GM10248 (cell line): ENCODE data around the gene AK9.

Experiments
- CTCF ChIA-PET: fragments of 300-600 bp; sonication (Branson Sonifier 250); formaldehyde crosslinking; extraction: SDS; loops from one replicate; lab custom pipeline; 2021; ENCODE audit warnings: antibody characterized with exemption; lab: Yijun Ruan, JAX
- POLR2A ChIA-PET: fragments of 350-650 bp; sonication (Branson Sonifier 250); formaldehyde crosslinking; extraction: SDS; loops from one replicate; lab custom pipeline; 2020; ENCODE audit warnings: antibody characterized with exemption; lab: Yijun Ruan, JAX
- DNase-seq: peaks from one replicate; pipeline ENCODE4 v3.0.0; 2012; ENCODE audit errors: extremely low spot score
- CTCF ChIP-seq: IDR thresholded peaks from 2 replicates; pipeline ENCODE4 v1.5.1; 2012; ENCODE audit warnings: mild to moderate bottlenecking, low read depth; ENCODE audit errors: extremely low read depth, missing control alignments, control extremely low read depth

Gene AK9

DNA sequence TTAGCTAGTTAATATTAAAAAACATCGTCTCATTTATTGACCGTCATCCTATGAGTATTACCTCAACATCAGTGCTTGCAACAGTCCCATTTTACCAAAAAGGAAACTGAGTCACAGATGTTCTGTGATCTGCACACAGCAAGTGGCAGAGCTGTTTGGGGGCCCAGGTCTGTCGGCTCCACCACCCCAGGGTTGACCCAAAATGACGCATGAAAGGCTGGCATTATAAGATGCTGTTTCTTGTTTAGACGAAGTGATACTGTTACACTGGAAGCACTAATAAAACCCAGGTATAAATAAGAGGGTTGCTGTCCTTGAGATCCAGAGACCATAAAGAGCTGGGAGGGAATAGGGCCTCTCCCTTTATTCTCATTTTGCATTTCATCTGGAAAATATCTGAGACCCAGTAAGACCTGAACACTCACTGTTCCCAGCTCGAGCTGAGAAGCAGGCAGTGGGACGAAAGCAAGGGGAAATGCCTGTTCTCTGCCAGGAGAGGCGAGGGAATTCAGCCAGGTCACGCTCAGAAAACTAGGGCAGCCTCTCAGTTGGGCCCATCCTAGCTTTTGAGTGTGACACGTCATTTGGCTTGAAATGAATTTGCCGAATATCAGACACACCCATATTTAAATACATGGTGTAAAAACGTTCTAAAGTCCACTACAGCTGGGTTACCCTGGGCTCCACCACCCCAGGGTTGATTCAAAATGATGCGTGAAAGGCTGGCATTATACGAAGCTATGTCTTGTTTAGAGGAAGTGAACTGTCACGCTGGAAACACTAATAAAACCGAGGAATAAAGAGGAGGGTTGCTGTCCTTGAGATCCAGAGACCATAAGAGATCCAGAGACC is 234.1 kb downstream of the AK9 start:
- no peak for TF ChIP-seq CTCF
- ChIA-PET CTCF (interaction anchor here (2.3 to 6.2 kb wide), 3 partner anchors 14 to 269 kb away, joined by 5 to 45 read pairs (median 9); partner anchors contain the start of genes PPIL6 and SMPD2), POLR2A (no interaction called here)
- DNase-seq = peak; percentile 18

GRCh38 chr6:109456111-109456583 is 234.9 kb downstream of the AK9 start:
- POLR2A ChIA-PET = interaction anchor here (0.6 kb wide), 1 partner anchor 15 kb away, joined by 3 read pairs; no protein-coding TSS in a partner anchor
- no peak for TF ChIP-seq CTCF
- no peak for DNase-seq
- CTCF ChIA-PET = interaction anchor here (0.7 to 6.2 kb wide), 9 partner anchors 9 to 268 kb away, joined by 3 to 45 read pairs (median 5); partner anchors contain the start of genes CD164, PPIL6 and SMPD2

GRCh38 chr6:109455437-109456110 is 235.4 kb downstream of the AK9 start, which contains the start of gene MICAL1:
MICAL1 (minus strand) TSS chr6:109455772; CDS start chr6:109454196, 1,576 bp downstream.
- peak; percentile 83 for DNase-seq
- peak; percentile 13 for TF ChIP-seq CTCF
- ChIA-PET CTCF (interaction anchor here (0.7 to 6.2 kb wide), 9 partner anchors 9 to 268 kb away, joined by 3 to 45 read pairs (median 5); partner anchors contain the start of genes CD164, PPIL6 and SMPD2), POLR2A (interaction anchor here (0.6 to 1.1 kb wide), 2 partner anchors 14 to 73 kb away, joined by 3 read pairs; partner anchors contain the start of gene CD164)

DNA sequence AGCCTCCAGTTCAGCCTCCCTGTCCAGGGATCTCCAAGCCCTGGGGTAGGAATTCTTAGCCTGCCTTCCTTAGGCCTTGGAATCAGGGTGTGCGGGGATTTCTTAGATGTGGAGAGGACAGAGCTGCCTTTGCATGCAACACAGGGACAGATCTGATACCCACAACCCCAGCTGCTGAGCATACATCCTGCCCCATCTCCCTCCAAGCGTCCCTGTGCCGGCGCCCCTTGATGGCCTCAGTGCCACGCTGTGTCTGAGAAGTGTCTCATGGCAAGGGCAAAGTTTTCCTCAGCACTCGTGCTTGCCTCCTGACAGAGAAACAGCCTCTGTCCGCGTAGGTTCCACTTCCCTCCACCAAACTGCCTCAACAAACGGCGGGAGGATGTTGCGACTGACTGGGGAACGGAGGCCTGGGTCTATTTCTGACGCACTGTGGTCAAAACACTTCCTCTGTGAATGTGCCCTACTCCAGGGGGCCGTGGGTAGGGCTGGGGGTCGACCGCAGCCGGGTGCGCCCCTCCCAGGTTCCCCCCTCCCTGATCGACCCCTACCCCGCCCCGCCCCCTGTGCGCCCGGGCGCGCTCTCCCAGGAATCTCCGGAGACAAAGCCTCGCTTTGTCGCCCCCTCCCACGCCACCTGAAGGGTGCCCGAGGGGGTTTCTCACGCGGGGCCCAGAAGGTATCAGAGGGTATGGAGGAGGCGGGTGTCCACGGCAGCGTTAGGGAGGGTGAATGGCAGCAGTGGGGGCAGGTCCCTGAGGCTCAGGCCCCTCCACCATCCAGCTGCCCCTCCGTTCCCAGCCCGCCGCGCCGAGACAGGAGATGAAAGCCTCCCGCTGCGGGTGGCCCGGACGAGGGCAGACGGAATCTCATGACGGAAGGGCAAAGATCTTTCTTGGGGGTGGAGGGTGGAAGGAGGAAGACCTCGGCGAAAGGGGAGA is 236.2 kb downstream of the AK9 start:
- ChIA-PET POLR2A (interaction anchor here (0.9 to 1.3 kb wide), 4 partner anchors 9 to 81 kb away, joined by 3 to 4 read pairs (median 3); partner anchors contain the start of gene CD164), CTCF (interaction anchor here (0.7 to 3.9 kb wide), 11 partner anchors 8 to 371 kb away, joined by 3 to 19 read pairs (median 7); partner anchors contain the start of genes CD164, PPIL6 and SMPD2)
- DNase-seq = peak; percentile 73
- no peak for TF ChIP-seq CTCF

DNA sequence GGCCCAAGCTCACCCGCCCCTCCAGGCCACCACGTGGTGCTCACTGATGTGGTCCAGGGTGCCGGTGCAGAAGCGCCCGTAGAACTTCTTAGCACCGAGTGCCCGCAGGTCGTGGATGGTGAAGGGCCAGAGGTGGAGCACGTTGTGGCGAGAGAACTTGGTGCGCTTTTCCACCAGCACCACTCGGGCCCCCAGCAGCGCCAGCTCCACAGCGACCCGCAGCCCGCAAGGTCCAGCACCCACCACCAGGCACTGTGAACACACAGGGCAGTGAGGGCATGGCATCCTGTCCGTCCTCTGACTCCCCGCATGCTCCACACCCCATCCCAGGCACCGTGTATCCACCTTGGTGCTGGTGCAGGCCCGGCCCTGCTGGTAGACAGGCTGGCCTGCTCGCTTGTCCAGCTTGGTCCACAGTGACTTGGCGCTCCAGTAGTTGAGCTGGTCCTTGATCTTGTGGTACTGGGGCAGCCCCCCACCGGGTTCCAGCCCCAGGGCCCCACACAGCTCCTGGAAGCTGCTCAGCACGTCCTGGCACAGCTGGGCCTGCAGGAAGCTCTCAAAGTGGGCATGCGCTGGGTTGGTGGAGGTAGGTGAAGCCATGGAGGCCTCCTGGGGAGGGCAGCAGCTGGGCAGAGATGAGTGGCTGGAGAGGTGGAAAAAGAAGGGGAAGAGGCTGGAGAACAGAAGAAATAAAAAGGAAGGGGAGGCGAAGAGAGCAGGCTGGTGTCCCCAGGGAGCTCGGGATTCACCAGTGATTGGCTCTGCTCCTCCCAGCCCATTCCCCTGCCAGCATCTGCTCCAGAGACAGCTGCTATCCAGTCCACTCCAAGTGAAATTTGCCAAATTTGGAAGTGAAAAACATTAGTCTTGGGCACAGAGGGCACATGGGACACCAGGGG is 237.2 kb downstream of the AK9 start:
- TF ChIP-seq CTCF = no peak
- POLR2A ChIA-PET = interaction anchor here (0.9 to 1.3 kb wide), 3 partner anchors 8 to 80 kb away, joined by 3 to 4 read pairs (median 3); no protein-coding TSS in a partner anchor
- CTCF ChIA-PET = interaction anchor here (1.1 to 3.9 kb wide), 6 partner anchors 9 to 370 kb away, joined by 3 to 19 read pairs (median 8); partner anchors contain the start of genes CD164, PPIL6 and SMPD2
- DNase-seq = peak; percentile 15
